C4-2B (cell line): ENCODE data around the gene HPCAL1.

Source experiments
- H3K27ac ChIP-seq: fragments of 450-650 bp; 2 replicates; pipeline ENCODE4 v1.5.1; 2017
- CTCF ChIP-seq: fragments of 450-650 bp; conservative IDR thresholded peaks from 2 replicates; pipeline ENCODE4 v1.5.1; 2017; ENCODE audit warnings: mild to moderate bottlenecking
- ZFX ChIP-seq: fragments of 450-650 bp; IDR thresholded peaks from 2 replicates; pipeline ENCODE4 v1.6.1; 2017

HPCAL1 gene

GRCh38 chr2:10410001-10410822 is 107.5 kb downstream of the HPCAL1 start:
- TF ChIP-seq ZFX (no peak), CTCF (no peak)
- no peak overlapping the region for H3K27ac ChIP-seq

GRCh38 chr2:10410823-10411437 is 108.2 kb downstream of the HPCAL1 start:
- TF ChIP-seq ZFX, result no peak
- no peak for TF ChIP-seq CTCF
- H3K27ac ChIP-seq, result no peak overlapping the region

- TF ChIP-seq ZFX (no peak), CTCF (no peak)
- no peak overlapping the region for H3K27ac ChIP-seq
Measured at GRCh38 chr2:10411557-10411956, 108.9 kb downstream of the HPCAL1 start.

GRCh38 chr2:10412380-10412779 is 109.7 kb downstream of the HPCAL1 start:
- TF ChIP-seq CTCF (no peak), ZFX (no peak)
- H3K27ac ChIP-seq, result no peak overlapping the region

GRCh38 chr2:10413503-10413902 is 110.8 kb downstream of the HPCAL1 start:
- H3K27ac ChIP-seq, result no peak overlapping the region
- TF ChIP-seq ZFX, result no peak
- no peak for TF ChIP-seq CTCF

GRCh38 chr2:10413991-10414451 is 111.3 kb downstream of the HPCAL1 start:
- TF ChIP-seq ZFX (no peak), CTCF (no peak)
- H3K27ac ChIP-seq, result no peak overlapping the region

- no peak overlapping the region for H3K27ac ChIP-seq
- TF ChIP-seq ZFX (no peak), CTCF (no peak)
Measured at GRCh38 chr2:10414591-10414990, 111.9 kb downstream of the HPCAL1 start.
